Activated naive CD8-positive, alpha-beta T cell (primary cell): ENCODE data around the gene LRRC37A2.
"Not testable (repeated sequence)": the region's sequence is repeated elsewhere in the genome, so short reads cannot be mapped to it uniquely, and the experiment has no call there.

ENCODE experiments used
- H3K27ac Mint-ChIP-seq: one replicate; pipeline ENCODE4 v1.8.0; 2021; ENCODE audit warnings: mixed read lengths
- H3K27me3 Mint-ChIP-seq: one replicate; pipeline ENCODE4 v1.8.0; 2021; ENCODE audit warnings: mixed read lengths
- H3K36me3 Mint-ChIP-seq: one replicate; pipeline ENCODE4 v1.8.0; 2021; ENCODE audit warnings: mixed read lengths
- H3K4me1 Mint-ChIP-seq: one replicate; pipeline ENCODE4 v1.8.0; 2021; ENCODE audit warnings: low read depth, mixed read lengths
- H3K4me3 Mint-ChIP-seq: one replicate; pipeline ENCODE4 v1.8.0; 2021; ENCODE audit warnings: mild to moderate bottlenecking, mixed read lengths
- H3K9me3 Mint-ChIP-seq: one replicate; pipeline ENCODE4 v1.8.0; 2021; ENCODE audit warnings: low read depth, mixed read lengths

The LRRC37A2 gene

DNA sequence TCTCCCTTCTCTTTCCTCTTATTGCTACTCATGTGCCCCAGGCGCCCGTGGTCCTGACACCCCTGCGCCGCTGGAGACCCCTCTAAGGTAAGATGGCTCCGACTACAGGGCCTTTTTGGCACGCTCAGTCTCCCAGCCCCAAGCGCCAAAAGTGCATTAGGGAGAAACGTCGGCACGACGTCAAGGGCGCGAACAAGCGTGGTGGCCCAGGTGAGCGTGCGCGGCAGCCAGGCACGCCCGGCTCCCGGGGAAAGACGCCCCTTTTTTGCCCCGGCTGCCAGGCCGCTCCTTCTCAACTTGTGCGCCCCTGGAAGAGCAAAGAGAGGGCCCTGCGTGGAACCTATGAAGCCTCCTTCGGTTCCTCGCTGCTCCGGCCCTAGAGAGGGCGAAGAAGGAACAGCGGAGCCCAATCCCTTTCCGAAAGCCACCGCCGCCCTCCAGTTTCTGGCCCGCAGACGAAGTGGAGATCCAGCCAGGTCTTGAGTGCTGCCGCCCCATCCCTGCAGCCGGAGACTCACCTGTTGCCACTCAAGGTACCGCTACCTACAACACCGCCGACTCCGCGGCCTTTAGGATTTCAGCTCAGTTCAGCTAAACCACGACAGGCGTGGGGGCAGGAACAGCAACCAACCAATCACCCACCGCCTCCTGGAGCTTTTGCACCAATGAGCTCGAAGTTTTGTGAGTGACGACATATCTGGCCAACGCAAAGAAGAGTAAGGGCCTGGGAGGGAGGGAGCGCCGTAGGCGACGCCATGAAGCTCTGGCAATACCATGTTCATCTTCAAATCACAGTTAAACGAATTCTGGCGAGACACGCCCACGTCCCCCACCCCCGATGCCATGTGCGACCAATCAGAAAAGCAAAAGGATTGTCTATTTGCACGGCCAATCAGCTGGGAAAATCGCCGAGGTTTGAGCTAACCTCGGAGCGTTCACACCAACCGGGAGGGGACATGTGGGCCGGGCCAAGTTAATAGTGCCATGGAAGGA, 67.1 kb downstream of the LRRC37A2 start, which contains the start of gene ARL17A:
TSS of gene ARL17A (minus strand) at position 609 of the 993 bp plus-strand sequence. CDS start 3,369 bp downstream, outside the sequence.
- not testable (repeated sequence) for H3K27me3 Mint-ChIP-seq, H3K4me1 Mint-ChIP-seq, H3K36me3 Mint-ChIP-seq, H3K9me3 Mint-ChIP-seq, H3K27ac Mint-ChIP-seq
- H3K4me3 Mint-ChIP-seq: peak within 1 kb of the TSS; percentile 40

DNA sequence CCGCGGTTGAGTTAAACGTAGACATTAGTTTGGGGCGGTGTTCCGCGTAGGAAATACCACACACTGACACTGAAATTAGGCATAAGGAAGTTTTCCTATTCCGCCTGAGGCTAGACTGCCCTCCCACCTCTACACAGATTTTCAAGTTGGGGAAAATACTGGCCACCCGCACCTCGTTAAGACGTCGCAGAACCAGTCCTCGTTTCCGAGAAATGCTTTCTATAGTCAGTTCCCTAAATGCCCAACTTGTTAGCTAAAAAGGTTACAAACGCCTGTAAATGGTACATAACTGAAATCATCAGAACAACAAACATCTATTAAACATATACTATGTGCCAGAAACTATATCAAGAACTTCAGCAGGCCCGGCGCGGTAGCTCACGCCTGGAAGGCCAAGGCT, 67.8 kb downstream of the LRRC37A2 start:
- not testable (repeated sequence) for H3K9me3 Mint-ChIP-seq, H3K27me3 Mint-ChIP-seq, H3K27ac Mint-ChIP-seq, H3K36me3 Mint-ChIP-seq, H3K4me1 Mint-ChIP-seq
- H3K4me3 Mint-ChIP-seq: peak overlapping the region; percentile 40

DNA sequence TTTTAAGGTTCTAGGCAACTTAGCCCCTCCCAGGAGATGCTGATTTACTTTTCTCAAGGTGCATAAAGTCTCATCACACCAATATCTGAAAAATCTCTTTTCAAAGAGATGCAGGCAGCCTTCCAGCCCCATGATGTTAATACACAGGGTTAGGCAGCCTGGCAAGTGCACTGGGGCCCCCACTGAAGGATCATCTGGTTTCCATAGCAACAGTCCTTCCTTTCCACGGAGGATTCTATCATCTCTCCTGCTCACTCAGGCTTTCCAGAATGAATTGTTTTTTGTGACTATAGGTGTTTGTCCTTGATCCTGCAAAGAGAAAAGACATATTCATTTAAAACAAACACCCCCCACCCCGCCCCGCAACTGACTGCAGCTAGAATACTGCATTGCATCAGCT, 73.2 kb downstream of the LRRC37A2 start:
- not testable (repeated sequence) for H3K9me3 Mint-ChIP-seq, H3K4me1 Mint-ChIP-seq, H3K4me3 Mint-ChIP-seq, H3K36me3 Mint-ChIP-seq, H3K27me3 Mint-ChIP-seq, H3K27ac Mint-ChIP-seq

DNA sequence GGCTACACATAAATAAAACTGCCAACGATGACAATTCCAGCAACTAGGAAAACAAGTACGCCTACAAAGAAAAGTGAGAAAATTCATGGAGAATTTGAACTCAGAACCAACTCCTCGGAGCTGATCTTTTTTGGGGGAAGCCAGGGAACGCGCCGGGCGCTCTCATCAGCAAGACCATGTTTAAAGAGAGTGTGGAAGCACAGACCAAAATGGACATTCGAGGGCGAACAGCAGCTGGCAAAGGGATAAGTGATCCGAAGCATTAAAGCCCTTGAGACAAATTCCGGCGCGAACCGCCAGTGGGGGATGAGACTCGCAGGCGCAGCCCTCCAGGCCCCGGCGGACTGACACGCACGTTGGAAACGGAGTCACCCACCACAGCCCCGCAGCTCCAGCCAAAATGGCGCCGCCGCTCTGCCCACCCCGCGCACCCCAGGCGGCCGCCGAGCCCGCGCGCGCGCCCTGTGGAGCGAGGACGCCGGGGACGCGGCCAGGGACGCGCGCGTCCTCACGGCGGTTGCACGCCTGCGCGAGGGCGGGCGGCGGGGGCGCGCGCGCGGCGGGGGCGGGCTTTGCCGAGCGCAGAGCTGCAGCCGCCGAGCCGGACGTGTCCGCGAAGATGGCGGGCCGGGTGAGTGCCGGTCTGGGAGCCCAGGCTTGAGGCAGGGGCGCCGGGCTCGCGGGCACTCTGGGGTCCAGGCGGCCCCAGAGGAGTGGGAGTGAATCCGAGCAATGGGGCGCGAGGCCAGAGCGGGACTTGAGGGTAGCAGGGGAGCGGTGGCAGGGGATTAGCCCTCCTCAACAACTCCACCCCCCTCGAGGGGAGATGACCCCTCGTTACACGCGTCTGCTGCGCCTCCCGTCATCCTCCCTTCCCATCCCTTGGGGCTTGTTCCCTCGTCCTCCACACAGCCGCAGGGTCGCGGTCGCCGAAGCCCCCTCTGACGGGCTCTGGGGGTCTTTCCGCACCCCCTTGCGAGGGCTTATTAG, 78.2 kb downstream of the LRRC37A2 start, which contains the start of gene NSF:
TSS of gene NSF (plus strand) at position 513 of the 990 bp plus-strand sequence. CDS start at position 620, 107 bp downstream.
- H3K27me3 Mint-ChIP-seq, H3K4me3 Mint-ChIP-seq, H3K27ac Mint-ChIP-seq, H3K36me3 Mint-ChIP-seq, H3K4me1 Mint-ChIP-seq, H3K9me3 Mint-ChIP-seq: not testable (repeated sequence)

DNA sequence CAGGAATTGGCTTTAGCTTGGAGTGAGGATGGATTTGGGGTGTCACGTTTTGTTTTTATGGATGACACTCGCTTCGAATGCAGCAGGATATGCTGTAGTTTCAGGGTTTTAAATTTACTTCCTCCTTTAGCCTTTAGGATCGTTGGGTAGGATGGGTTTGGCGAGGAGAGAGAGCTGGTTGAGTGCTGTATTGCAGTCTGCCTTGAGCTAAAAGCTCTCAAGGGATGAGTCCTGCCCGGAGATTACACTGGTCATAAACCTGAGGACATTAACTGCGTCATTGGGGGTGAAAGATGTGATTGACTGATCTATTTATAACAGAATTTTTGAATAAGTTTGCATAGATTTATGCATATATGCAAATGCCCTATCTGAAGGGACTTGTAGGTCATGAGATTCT, 79.1 kb downstream of the LRRC37A2 start:
- not testable (repeated sequence) for H3K36me3 Mint-ChIP-seq, H3K27me3 Mint-ChIP-seq, H3K4me1 Mint-ChIP-seq, H3K9me3 Mint-ChIP-seq, H3K4me3 Mint-ChIP-seq, H3K27ac Mint-ChIP-seq

DNA sequence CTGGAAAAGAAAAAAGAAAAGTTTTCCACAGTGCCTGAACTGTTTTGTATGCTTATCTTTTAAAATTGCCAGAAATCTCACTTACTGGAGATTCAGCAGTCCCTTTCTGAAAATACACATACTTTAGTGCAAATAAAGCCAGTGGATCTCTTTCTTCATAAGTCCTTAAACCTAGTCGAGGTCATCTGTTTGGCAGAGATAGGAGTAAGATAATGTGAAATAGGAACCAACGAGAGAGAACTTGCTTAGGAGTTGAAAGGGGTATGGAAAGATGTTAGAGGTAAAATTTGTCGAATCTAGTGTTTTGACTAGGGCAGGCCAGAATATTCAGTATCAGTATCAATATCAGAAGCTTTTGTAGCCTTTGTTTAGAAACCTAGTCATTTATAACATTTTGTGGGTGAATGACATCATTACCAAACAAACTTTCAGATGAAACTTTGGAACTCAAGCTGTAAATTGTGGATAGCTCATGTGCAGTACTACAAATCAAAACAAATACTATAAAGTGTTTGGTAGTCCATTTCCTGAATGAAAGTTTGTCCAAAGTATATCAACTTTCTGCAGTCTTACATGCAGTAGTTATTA, 86.2 kb downstream of the LRRC37A2 start:
- H3K4me1 Mint-ChIP-seq, H3K9me3 Mint-ChIP-seq, H3K36me3 Mint-ChIP-seq, H3K4me3 Mint-ChIP-seq, H3K27me3 Mint-ChIP-seq: not testable (repeated sequence)
- H3K27ac Mint-ChIP-seq: peak overlapping the region; percentile 46

DNA sequence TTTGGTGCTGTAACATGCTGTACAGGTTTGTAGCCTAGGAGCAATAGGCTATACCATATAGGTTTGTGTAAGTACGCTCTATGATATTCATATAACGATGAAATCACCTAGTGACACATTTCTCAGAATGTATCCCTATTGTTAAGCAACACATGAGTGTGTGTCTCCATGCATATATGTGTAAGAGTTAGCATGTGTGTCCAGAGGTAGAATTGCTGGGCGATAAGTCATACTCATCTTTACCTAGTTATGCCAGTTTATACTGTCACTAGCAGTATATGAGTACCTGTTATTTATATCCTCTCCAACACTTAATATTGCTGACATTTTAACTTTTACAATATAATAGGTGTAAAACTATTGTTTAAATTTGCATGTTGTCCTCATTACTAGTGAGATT, 88.5 kb downstream of the LRRC37A2 start:
- H3K36me3 Mint-ChIP-seq, H3K4me3 Mint-ChIP-seq, H3K27me3 Mint-ChIP-seq, H3K4me1 Mint-ChIP-seq, H3K9me3 Mint-ChIP-seq, H3K27ac Mint-ChIP-seq: not testable (repeated sequence)

DNA sequence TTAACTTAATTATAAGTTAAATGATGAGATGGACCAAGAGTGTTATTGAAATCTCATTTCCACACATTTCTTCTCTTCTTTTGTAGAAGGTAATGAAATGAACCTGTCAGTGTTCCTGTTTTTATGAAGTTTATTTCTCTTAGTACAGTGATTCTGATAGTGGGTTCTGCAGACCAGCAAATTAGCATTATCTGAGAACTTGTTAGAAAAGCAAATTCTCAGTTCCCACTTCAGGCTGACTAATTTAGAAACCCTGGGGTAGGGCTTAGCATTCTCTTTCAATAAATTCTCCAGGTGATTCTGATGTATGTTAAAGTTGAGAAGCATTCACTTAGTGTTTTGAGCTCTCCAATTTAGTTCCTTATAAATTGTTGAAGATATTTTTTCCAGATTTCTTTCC, 90.9 kb downstream of the LRRC37A2 start:
- H3K9me3 Mint-ChIP-seq, H3K27me3 Mint-ChIP-seq, H3K4me1 Mint-ChIP-seq, H3K4me3 Mint-ChIP-seq, H3K27ac Mint-ChIP-seq, H3K36me3 Mint-ChIP-seq: not testable (repeated sequence)
